Nephron progenitor cell (in vitro differentiated cells): ENCODE measurements around the gene ZBED1.
"Not testable (repeated sequence)": the region's sequence is repeated elsewhere in the genome, so short reads cannot be mapped to it uniquely, and the experiment has no call there.

Source experiments
- DNase-seq: peaks from one replicate; pipeline ENCODE4 v3.0.0; 2021
- H3K27ac Mint-ChIP-seq: 2 replicates; pipeline ENCODE4 v1.8.0; 2021; ENCODE audit warnings: mild to moderate bottlenecking, moderate library complexity, mixed read lengths
- H3K27me3 Mint-ChIP-seq: 2 replicates; pipeline ENCODE4 v1.8.0; 2021; ENCODE audit warnings: mild to moderate bottlenecking, low read depth, mixed read lengths; ENCODE audit not compliant: poor library complexity
- H3K36me3 Mint-ChIP-seq: 2 replicates; pipeline ENCODE4 v1.8.0; 2021; ENCODE audit warnings: low read depth, mixed read lengths
- H3K4me1 Mint-ChIP-seq: 2 replicates; pipeline ENCODE4 v1.8.0; 2021; ENCODE audit warnings: mixed read lengths
- H3K4me3 Mint-ChIP-seq: 2 replicates; pipeline ENCODE4 v1.8.0; 2021; ENCODE audit warnings: mild to moderate bottlenecking, moderate library complexity, mixed read lengths
- H3K9me3 Mint-ChIP-seq: 2 replicates; pipeline ENCODE4 v1.8.0; 2021; ENCODE audit warnings: mild to moderate bottlenecking, moderate library complexity, mixed read lengths
- CTCF ChIP-seq: fragments of 200-600 bp; sonication (generic); IDR thresholded peaks from 2 replicates; pipeline ENCODE4 v1.5.0; 2021; ENCODE audit warnings: antibody characterized with exemption

ZBED1 gene

GRCh38 chrX:2538031-2538757, 37.4 kb upstream of the ZBED1 start:
- no peak overlapping the region for H3K4me3 Mint-ChIP-seq
- peak overlapping the region; percentile 80 for H3K27ac Mint-ChIP-seq
- H3K36me3 Mint-ChIP-seq, result no peaks in the 10 kb centered on the region
- DNase-seq, result no peak
- peaks cover 4% of the 10 kb centered on the region for H3K27me3 Mint-ChIP-seq
- peaks cover 27% of the 10 kb centered on the region for H3K4me1 Mint-ChIP-seq
- no peak for TF ChIP-seq CTCF
- H3K9me3 Mint-ChIP-seq, result peaks cover 6% of the 10 kb centered on the region

DNA sequence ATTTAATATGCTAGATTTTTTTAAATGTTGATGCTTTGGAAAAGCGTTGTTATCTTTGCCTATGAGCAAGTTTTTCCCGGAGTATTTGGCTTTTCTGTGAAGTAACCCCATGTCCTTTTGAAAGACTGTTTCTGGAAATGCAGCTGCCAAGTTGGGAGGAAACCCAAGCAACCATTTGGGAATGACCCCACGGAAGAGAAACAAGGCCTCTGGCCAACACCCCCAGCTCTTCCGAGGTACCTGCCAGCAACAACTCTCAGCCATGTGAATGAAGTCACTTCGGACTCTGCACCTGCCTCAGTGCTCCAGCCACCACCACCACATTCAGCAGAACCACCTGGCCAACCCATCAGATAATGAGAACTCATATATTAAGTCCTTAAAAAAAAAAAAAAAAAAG, 36.2 kb upstream of the ZBED1 start:
- peaks cover 4% of the 10 kb centered on the region for H3K27me3 Mint-ChIP-seq
- no peak overlapping the region for H3K27ac Mint-ChIP-seq
- no peaks in the 10 kb centered on the region for H3K36me3 Mint-ChIP-seq
- H3K4me3 Mint-ChIP-seq, result no peak overlapping the region
- H3K9me3 Mint-ChIP-seq, result peaks cover 4% of the 10 kb centered on the region
- peaks cover 28% of the 10 kb centered on the region for H3K4me1 Mint-ChIP-seq
- TF ChIP-seq CTCF, result no peak
- DNase-seq, result no peak

GRCh38 chrX:2536141-2536540, 35.4 kb upstream of the ZBED1 start:
- no peak overlapping the region for H3K27ac Mint-ChIP-seq
- H3K36me3 Mint-ChIP-seq, result no peaks in the 10 kb centered on the region
- no peak for TF ChIP-seq CTCF
- peaks cover 4% of the 10 kb centered on the region for H3K27me3 Mint-ChIP-seq
- no peak overlapping the region for H3K4me3 Mint-ChIP-seq
- DNase-seq, result no peak
- no peaks in the 10 kb centered on the region for H3K9me3 Mint-ChIP-seq
- H3K4me1 Mint-ChIP-seq, result peaks cover 28% of the 10 kb centered on the region

GRCh38 chrX:2534261-2535021, 33.7 kb upstream of the ZBED1 start:
- not testable (repeated sequence) for H3K4me3 Mint-ChIP-seq, H3K27ac Mint-ChIP-seq, DNase-seq, H3K27me3 Mint-ChIP-seq, H3K36me3 Mint-ChIP-seq, H3K9me3 Mint-ChIP-seq
- peaks cover 28% of the 10 kb centered on the region for H3K4me1 Mint-ChIP-seq

- Mint-ChIP-seq H3K9me3 (peaks cover 2% of the 10 kb centered on the region), H3K4me3 (no peak overlapping the region), H3K36me3 (no peaks in the 10 kb centered on the region), H3K4me1 (peaks cover 28% of the 10 kb centered on the region), H3K27ac (peak overlapping the region; percentile 40), H3K27me3 (peaks cover 4% of the 10 kb centered on the region)
- TF ChIP-seq CTCF, result no peak
- no peak for DNase-seq
Observed at GRCh38 chrX:2533424-2533823, 32.6 kb upstream of the ZBED1 start.

DNA sequence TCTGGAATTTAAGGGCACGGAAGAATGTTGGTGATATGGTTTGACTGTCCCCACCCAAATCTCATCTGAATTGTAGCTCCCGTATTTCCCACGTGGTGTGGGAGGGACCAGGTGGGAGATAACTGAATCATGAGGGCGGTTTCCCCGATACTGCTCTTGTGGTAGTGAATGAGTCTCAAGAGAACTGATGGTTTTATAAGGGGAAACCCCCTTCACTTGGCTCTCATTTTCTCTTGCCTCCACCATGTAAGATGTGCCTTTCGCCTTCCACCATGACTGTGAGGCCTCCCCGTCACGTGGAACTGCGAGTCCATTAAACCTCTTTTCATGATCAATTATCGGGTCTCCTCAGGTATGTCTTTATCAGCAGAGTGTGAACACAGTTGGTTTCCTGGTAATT, 25.6 kb upstream of the ZBED1 start:
- Mint-ChIP-seq H3K4me3 (no peak overlapping the region), H3K27ac (no peak overlapping the region)
- no peak for DNase-seq

More for the DNA sequence above, 25.6 kb upstream of the ZBED1 start:
- no peaks in the 10 kb centered on the region for H3K36me3 Mint-ChIP-seq
- H3K27me3 Mint-ChIP-seq, result peaks cover 7% of the 10 kb centered on the region
- no peak for TF ChIP-seq CTCF
- H3K4me1 Mint-ChIP-seq, result peaks cover 6% of the 10 kb centered on the region
- H3K9me3 Mint-ChIP-seq, result peaks cover 20% of the 10 kb centered on the region
